Globus pallidus (tissue), 1 donor: ENCODE measurements around the gene DNAH17.
A peak's percentile ranks its signal among the peaks of the same experiment; 100 is the strongest.

ENCODE experiments used
- DNase-seq: peaks from one replicate; pipeline ENCODE4 v3.0.0-alpha.2; 2015; ENCODE audit warnings: low spot score

The DNAH17 gene

GRCh38 chr17:78430892-78431691 lies 146.1 kb downstream of the DNAH17 start:
- no peak for DNase-seq

GRCh38 chr17:78429618-78429995 lies 147.6 kb downstream of the DNAH17 start:
- DNase-seq = no peak

- DNase-seq = no peak
These were observed 148.2 kb downstream of the DNAH17 start for GRCh38 chr17:78428836-78429617.

- DNase-seq = no peak
These were observed 149.1 kb downstream of the DNAH17 start for GRCh38 chr17:78428025-78428575.

GRCh38 chr17:78427140-78427539 lies 150.1 kb downstream of the DNAH17 start:
- peak; percentile 40 for DNase-seq

- peak; percentile 80 for DNase-seq
These were observed 150.8 kb downstream of the DNAH17 start for GRCh38 chr17:78426293-78426879.

- DNase-seq = no peak
These were observed 151.8 kb downstream of the DNAH17 start for GRCh38 chr17:78425429-78425828.

GRCh38 chr17:78423961-78424675 lies 153.1 kb downstream of the DNAH17 start:
- no peak for DNase-seq

GRCh38 chr17:78422872-78423588 lies 154.2 kb downstream of the DNAH17 start:
- no peak for DNase-seq

- DNase-seq = no peak
These were observed 155.0 kb downstream of the DNAH17 start for GRCh38 chr17:78422267-78422605.

GRCh38 chr17:78421534-78422266 lies 155.5 kb downstream of the DNAH17 start:
- DNase-seq = peak; percentile 76

- DNase-seq = no peak
These were observed 156.1 kb downstream of the DNAH17 start for GRCh38 chr17:78421084-78421533.

- DNase-seq = no peak
These were observed 157.0 kb downstream of the DNAH17 start for GRCh38 chr17:78419970-78420815.

GRCh38 chr17:78418326-78419026 lies 158.7 kb downstream of the DNAH17 start:
- DNase-seq = no peak

GRCh38 chr17:78417531-78417909 lies 159.7 kb downstream of the DNAH17 start:
- DNase-seq = no peak

- DNase-seq = no peak
These were observed 160.2 kb downstream of the DNAH17 start for GRCh38 chr17:78416791-78417530.

- no peak for DNase-seq
These were observed 161.1 kb downstream of the DNAH17 start for GRCh38 chr17:78415821-78416711.
